ENCODE measurements around the gene SF3A1. TPM values are rescaled to one million over a fixed set of nuclear protein-coding genes. Genes with fewer than 3 reads are reported as not detected.

Gene SF3A1
- total and polyA plus RNA-seq, 2 of the 13 experiments (the other 11 are each of a cell fraction or from before 2014, with no cell fraction given), result 10.0 to 22.0 TPM

DNA sequence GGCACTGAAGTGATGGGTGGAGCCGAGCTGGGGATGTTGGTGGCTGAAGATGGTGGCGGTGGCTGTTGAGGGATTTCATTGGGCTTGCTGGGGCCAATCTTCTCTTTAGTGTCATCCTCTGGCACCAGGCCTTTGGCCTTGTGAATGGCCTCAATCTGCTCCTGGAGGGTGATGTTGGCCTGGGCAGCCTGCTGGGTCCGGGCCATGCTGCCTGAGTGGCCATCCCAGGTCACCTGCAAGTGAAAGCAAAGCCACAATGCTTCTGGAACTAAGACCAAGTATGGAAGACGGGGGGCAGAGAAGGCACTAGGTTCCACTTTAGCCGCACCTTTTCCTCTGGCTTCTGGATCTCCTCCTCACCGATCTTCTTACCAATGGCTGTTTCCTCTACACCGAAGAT, 17.9 kb downstream of the SF3A1 start (continued):
- TF ChIP-seq, protein P1, sequence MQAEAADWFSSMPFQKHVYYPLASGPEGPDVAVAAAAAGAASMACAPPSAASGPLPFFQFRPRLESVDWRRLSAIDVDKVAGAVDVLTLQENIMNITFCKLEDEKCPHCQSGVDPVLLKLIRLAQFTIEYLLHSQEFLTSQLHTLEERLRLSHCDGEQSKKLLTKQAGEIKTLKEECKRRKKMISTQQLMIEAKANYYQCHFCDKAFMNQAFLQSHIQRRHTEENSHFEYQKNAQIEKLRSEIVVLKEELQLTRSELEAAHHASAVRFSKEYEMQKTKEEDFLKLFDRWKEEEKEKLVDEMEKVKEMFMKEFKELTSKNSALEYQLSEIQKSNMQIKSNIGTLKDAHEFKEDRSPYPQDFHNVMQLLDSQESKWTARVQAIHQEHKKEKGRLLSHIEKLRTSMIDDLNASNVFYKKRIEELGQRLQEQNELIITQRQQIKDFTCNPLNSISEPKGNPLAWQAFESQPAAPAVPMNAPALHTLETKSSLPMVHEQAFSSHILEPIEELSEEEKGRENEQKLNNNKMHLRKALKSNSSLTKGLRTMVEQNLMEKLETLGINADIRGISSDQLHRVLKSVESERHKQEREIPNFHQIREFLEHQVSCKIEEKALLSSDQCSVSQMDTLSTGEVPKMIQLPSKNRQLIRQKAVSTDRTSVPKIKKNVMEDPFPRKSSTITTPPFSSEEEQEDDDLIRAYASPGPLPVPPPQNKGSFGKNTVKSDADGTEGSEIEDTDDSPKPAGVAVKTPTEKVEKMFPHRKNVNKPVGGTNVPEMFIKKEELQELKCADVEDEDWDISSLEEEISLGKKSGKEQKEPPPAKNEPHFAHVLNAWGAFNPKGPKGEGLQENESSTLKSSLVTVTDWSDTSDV (CRISPR knock-in tag; IDR thresholded peaks at IDR 0.05), result no peak
- no peak for TF ChIP-seq ZFYVE20 (CRISPR knock-in tag; IDR thresholded peaks at IDR 0.05; ENCODE audit: borderline replicate concordance, low read depth)
- no peak for TF ChIP-seq KAT8 (CRISPR knock-in tag; IDR thresholded peaks at IDR 0.05)
- TF ChIP-seq, protein P2, sequence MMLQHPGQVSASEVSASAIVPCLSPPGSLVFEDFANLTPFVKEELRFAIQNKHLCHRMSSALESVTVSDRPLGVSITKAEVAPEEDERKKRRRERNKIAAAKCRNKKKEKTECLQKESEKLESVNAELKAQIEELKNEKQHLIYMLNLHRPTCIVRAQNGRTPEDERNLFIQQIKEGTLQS (CRISPR knock-in tag; IDR thresholded peaks at IDR 0.05), result no peak
- TF ChIP-seq RNF2 (conservative IDR thresholded peaks at IDR 0.05; ENCODE audit: low read depth), result no peak
- TF ChIP-seq, protein P3, sequence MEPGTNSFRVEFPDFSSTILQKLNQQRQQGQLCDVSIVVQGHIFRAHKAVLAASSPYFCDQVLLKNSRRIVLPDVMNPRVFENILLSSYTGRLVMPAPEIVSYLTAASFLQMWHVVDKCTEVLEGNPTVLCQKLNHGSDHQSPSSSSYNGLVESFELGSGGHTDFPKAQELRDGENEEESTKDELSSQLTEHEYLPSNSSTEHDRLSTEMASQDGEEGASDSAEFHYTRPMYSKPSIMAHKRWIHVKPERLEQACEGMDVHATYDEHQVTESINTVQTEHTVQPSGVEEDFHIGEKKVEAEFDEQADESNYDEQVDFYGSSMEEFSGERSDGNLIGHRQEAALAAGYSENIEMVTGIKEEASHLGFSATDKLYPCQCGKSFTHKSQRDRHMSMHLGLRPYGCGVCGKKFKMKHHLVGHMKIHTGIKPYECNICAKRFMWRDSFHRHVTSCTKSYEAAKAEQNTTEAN (CRISPR knock-in tag; conservative IDR thresholded peaks at IDR 0.05), result no peak
- TF ChIP-seq, protein P4, sequence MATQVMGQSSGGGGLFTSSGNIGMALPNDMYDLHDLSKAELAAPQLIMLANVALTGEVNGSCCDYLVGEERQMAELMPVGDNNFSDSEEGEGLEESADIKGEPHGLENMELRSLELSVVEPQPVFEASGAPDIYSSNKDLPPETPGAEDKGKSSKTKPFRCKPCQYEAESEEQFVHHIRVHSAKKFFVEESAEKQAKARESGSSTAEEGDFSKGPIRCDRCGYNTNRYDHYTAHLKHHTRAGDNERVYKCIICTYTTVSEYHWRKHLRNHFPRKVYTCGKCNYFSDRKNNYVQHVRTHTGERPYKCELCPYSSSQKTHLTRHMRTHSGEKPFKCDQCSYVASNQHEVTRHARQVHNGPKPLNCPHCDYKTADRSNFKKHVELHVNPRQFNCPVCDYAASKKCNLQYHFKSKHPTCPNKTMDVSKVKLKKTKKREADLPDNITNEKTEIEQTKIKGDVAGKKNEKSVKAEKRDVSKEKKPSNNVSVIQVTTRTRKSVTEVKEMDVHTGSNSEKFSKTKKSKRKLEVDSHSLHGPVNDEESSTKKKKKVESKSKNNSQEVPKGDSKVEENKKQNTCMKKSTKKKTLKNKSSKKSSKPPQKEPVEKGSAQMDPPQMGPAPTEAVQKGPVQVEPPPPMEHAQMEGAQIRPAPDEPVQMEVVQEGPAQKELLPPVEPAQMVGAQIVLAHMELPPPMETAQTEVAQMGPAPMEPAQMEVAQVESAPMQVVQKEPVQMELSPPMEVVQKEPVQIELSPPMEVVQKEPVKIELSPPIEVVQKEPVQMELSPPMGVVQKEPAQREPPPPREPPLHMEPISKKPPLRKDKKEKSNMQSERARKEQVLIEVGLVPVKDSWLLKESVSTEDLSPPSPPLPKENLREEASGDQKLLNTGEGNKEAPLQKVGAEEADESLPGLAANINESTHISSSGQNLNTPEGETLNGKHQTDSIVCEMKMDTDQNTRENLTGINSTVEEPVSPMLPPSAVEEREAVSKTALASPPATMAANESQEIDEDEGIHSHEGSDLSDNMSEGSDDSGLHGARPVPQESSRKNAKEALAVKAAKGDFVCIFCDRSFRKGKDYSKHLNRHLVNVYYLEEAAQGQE (IDR thresholded peaks at IDR 0.05; ENCODE audit: borderline replicate concordance in 1 of 2, low read depth in 1 of 2, low read length in 2 of 2), result no peak
- TF ChIP-seq ZNF207 (IDR thresholded peaks at IDR 0.05; ENCODE audit: borderline replicate concordance), result no peak
- no peak for TF ChIP-seq ZNF598 (CRISPR knock-in tag; IDR thresholded peaks at IDR 0.05; ENCODE audit: borderline replicate concordance)
- TF ChIP-seq, protein P5, sequence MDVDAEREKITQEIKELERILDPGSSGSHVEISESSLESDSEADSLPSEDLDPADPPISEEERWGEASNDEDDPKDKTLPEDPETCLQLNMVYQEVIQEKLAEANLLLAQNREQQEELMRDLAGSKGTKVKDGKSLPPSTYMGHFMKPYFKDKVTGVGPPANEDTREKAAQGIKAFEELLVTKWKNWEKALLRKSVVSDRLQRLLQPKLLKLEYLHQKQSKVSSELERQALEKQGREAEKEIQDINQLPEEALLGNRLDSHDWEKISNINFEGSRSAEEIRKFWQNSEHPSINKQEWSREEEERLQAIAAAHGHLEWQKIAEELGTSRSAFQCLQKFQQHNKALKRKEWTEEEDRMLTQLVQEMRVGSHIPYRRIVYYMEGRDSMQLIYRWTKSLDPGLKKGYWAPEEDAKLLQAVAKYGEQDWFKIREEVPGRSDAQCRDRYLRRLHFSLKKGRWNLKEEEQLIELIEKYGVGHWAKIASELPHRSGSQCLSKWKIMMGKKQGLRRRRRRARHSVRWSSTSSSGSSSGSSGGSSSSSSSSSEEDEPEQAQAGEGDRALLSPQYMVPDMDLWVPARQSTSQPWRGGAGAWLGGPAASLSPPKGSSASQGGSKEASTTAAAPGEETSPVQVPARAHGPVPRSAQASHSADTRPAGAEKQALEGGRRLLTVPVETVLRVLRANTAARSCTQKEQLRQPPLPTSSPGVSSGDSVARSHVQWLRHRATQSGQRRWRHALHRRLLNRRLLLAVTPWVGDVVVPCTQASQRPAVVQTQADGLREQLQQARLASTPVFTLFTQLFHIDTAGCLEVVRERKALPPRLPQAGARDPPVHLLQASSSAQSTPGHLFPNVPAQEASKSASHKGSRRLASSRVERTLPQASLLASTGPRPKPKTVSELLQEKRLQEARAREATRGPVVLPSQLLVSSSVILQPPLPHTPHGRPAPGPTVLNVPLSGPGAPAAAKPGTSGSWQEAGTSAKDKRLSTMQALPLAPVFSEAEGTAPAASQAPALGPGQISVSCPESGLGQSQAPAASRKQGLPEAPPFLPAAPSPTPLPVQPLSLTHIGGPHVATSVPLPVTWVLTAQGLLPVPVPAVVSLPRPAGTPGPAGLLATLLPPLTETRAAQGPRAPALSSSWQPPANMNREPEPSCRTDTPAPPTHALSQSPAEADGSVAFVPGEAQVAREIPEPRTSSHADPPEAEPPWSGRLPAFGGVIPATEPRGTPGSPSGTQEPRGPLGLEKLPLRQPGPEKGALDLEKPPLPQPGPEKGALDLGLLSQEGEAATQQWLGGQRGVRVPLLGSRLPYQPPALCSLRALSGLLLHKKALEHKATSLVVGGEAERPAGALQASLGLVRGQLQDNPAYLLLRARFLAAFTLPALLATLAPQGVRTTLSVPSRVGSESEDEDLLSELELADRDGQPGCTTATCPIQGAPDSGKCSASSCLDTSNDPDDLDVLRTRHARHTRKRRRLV (CRISPR knock-in tag; IDR thresholded peaks at IDR 0.05), result no peak
- TF ChIP-seq THAP11 (CRISPR knock-in tag; IDR thresholded peaks at IDR 0.05), result no peak
- TF ChIP-seq, protein P6, sequence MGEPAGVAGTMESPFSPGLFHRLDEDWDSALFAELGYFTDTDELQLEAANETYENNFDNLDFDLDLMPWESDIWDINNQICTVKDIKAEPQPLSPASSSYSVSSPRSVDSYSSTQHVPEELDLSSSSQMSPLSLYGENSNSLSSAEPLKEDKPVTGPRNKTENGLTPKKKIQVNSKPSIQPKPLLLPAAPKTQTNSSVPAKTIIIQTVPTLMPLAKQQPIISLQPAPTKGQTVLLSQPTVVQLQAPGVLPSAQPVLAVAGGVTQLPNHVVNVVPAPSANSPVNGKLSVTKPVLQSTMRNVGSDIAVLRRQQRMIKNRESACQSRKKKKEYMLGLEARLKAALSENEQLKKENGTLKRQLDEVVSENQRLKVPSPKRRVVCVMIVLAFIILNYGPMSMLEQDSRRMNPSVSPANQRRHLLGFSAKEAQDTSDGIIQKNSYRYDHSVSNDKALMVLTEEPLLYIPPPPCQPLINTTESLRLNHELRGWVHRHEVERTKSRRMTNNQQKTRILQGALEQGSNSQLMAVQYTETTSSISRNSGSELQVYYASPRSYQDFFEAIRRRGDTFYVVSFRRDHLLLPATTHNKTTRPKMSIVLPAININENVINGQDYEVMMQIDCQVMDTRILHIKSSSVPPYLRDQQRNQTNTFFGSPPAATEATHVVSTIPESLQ (CRISPR knock-in tag; conservative IDR thresholded peaks at IDR 0.05), result no peak
- TF ChIP-seq ADNP (CRISPR knock-in tag; IDR thresholded peaks at IDR 0.05), result no peak
- TF ChIP-seq ERF (CRISPR knock-in tag; IDR thresholded peaks at IDR 0.05), result no peak
